ENCODE measurements around the gene KHNYN.
"Not testable (repeated sequence)": the region's sequence is repeated elsewhere in the genome, so short reads cannot be mapped to it uniquely, and the experiment has no call there.

The KHNYN gene

GRCh38 chr14:24475261-24475660 is 45.5 kb downstream of the KHNYN start:
- no peak for DNase-seq (ENCODE audit: low read depth)

- DNase-seq (ENCODE audit: low read depth) = not testable (repeated sequence)
Observed at GRCh38 chr14:24479999-24480398, 50.2 kb downstream of the KHNYN start.

GRCh38 chr14:24481622-24482324 is 52.0 kb downstream of the KHNYN start:
- DNase-seq (ENCODE audit: low read depth) = peak; percentile 28

- DNase-seq (ENCODE audit: low read depth) = not testable (repeated sequence)
Observed at GRCh38 chr14:24482699-24483303, 53.0 kb downstream of the KHNYN start.

GRCh38 chr14:24483604-24484252 is 54.0 kb downstream of the KHNYN start:
- no peak for DNase-seq (ENCODE audit: low read depth)

Data from activated T-cell treated with anti-CD3 and anti-CD28 coated beads for 24 hours (primary cell).